ENCODE measurements around the gene RPS25.

DNA sequence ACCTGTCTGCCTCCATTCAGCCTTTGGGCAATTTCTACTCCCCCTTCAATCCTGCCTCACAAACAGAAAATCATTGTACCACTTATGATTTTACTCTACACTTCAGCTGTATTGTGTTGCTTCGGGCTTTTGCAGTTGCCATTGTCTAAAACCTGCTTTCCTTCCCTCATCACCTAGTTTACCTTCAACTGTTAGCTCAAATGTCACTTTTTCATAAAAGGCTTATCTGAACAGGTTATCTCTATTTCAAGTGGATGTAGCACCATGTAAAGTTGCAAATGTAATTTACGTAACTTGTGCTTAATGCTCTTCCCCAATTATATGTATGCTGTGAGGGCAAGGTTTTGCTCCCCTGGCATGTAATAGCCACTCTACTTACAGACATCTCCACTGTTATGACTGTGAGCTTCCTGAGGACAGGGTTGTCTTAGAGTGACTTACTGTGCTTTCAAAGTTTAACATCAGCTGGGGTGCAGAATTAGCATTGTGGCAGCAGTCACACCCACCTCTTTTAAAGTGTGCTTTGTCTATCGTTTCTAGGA is 5.4 kb downstream of the RPS25 start:
- no peak for TF ChIP-seq POLR2A (IDR thresholded peaks at IDR 0.05; ENCODE audit: low read length)
- TF ChIP-seq GATA1 (IDR thresholded peaks at IDR 0.05; ENCODE audit: low read depth, low read length) = no peak

All from erythroblast (primary cell).